ENCODE measurements around the gene HSPA6.
"Not testable (repeated sequence)": the region's sequence is repeated elsewhere in the genome, so short reads cannot be mapped to it uniquely, and the experiment has no call there.

Gene HSPA6

DNA sequence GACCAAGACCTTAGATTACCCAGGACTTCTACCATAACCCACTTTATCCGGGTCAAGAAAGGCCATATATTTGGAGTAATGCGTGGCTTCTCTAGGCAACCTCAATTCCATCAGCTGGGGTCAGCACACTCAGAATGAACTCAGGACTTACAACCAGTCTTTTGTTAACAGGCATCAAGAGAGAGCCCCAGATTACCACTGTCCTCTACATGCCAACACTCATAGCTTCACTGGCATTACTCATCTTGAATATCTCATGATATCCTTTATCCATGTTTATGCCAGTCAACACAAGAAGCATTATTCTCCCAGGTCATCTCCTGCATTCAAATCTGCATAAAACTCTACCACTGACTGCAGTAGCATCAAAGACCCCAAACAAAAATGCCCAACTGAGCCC is 25.7 kb upstream of the HSPA6 start:
- DNase-seq (ENCODE audit: low spot score in 2 of 2) (no peak), ATAC-seq (no peak)
- no peak overlapping the region for H3K27ac Mint-ChIP-seq
- H3K9me3 Mint-ChIP-seq, result no peaks in the 10 kb centered on the region
- peaks cover 9% of the 10 kb centered on the region for H3K4me1 Mint-ChIP-seq
- H3K36me3 Mint-ChIP-seq, result no peaks in the 10 kb centered on the region
- H3K4me3 Mint-ChIP-seq, result no peak overlapping the region

DNA sequence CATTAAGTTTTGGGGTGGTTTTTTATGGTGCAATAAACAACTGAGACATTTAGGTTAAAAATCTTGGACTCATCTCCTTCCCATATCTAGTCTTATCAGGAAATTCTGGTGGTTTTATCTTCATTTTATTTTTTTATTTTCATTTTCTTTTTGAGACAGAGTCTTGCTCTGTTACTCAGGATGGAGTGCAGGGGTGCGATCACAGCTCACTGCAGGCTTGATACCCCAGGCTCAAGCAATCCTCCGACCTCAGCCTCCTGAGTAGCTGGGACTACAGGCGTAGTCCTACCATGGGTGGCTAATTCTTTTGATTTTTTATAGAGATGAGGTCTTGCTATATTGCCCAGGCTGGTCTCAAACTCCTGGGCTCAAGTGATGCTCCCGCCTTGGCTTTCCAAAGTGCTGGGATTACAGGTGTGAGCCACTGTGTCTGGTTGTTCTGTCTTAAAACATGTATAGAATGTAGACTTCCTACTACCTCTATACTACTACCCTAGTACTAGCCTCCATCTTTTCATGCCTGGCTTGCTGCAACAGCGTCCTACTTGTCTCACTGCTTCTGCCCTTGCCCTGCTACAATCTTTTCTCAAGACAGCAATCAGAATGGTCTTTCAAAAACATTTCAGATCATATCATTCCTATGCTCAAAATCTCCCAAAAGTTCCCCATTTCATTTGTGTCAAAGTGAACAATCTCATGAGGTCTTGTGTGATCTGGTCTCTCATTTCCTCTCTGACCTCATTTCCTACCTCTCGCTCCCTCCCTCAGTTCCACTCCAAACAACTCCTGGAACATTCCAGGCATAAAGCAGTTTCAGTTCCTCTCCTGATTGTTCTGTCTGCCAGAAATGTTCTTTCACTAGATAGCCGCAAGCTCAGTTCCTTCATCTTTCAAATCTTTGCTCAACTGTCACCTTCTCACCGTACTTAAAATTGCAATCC is 25.0 kb upstream of the HSPA6 start:
- Mint-ChIP-seq H3K4me3 (no peak overlapping the region), H3K36me3 (no peaks in the 10 kb centered on the region)

DNA sequence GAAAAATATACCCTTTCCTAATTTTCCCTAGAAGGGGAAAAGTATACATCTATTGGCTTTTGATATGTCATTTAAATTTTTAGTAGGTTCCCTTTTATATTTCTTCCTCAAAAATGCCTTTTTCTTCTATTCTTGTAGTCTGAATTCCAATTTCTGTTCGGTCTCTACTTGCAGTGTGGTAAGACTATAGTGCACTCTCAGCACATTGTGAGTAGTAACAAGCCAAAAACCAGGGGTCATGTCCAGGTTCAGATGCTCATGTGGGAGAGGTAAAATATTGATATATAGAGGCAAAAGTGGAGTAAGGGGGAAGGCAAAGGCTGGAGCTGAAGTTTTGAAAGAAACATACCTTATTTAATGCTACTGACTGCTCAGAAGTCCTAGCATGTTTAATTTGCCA is 23.1 kb upstream of the HSPA6 start:
- H3K4me1 Mint-ChIP-seq, result peaks cover 11% of the 10 kb centered on the region
- H3K36me3 Mint-ChIP-seq, result no peaks in the 10 kb centered on the region
- DNase-seq (ENCODE audit: low spot score in 2 of 2), result no peak
- no peak for ATAC-seq
- no peak overlapping the region for H3K27ac Mint-ChIP-seq
- H3K4me3 Mint-ChIP-seq, result no peak overlapping the region
- H3K9me3 Mint-ChIP-seq, result no peaks in the 10 kb centered on the region

More for the DNA sequence above, 25.0 kb upstream of the HSPA6 start:
- H3K9me3 Mint-ChIP-seq, result no peaks in the 10 kb centered on the region
- no peak overlapping the region for H3K27ac Mint-ChIP-seq
- H3K4me1 Mint-ChIP-seq, result peaks cover 9% of the 10 kb centered on the region
- no peak for DNase-seq (ENCODE audit: low spot score in 2 of 2)
- ATAC-seq, result no peak

DNA sequence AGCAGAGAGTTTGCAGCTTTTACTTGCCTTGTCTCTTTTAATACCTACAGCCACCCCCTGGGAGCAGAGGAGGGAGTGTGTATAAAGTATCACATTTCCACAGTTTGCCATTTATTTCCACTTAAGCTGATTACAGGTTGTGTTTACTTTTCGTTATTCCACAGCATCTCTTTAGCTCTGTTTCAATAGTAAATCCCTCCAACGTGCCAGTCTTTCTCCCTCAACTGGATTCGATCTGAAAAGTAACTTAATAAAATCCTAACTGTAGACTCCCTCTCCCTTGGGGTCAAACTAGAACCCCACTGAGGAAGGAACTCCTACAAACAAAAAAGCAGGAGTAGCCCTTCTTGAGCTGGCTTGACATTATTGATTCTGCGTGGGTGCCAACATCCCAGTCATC is 22.2 kb upstream of the HSPA6 start:
- DNase-seq (ENCODE audit: low spot score in 2 of 2) (no peak), ATAC-seq (no peak)
- no peaks in the 10 kb centered on the region for H3K9me3 Mint-ChIP-seq
- no peak overlapping the region for H3K4me3 Mint-ChIP-seq
- H3K4me1 Mint-ChIP-seq, result peaks cover 19% of the 10 kb centered on the region
- no peaks in the 10 kb centered on the region for H3K36me3 Mint-ChIP-seq
- H3K27ac Mint-ChIP-seq, result no peak overlapping the region

DNA sequence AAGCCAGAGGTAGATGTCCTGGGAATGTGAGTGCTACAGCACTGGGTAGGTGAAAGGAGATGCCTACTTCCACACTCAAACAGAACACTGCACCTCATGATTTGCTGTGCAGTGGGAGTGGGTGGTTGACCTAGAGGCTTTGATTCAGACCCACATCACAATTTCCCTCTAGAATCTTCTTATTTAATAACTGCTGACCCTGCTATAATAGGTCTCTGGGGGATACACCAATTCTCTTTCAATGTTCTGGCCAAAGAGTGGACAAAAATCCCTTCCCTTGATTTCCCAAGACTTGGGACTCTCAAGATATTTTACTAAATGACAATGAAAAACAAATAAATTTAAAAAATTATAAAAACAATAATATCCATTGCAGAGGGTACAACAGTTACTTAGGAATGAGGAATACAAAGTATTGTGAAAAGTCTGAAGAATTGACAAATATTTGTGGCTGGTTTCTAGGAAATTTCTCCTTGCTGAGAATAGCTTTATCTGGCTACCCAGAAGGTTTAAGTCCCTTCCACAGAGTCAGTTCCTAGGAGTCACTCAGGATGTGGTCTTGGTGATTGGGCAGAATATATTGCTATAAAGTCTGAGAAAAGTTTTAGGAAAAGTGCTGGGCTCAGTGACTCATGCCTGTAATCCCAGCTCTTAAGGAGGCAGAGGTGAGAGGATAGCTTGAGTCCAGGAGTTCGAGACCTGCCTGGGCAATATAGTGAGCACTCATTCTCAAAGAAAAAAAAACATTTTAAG is 21.5 kb upstream of the HSPA6 start:
- ATAC-seq, result no peak
- no peak overlapping the region for H3K4me3 Mint-ChIP-seq
- DNase-seq (ENCODE audit: low spot score in 2 of 2), result no peak
- H3K36me3 Mint-ChIP-seq, result no peaks in the 10 kb centered on the region
- H3K4me1 Mint-ChIP-seq, result peaks cover 19% of the 10 kb centered on the region
- no peaks in the 10 kb centered on the region for H3K9me3 Mint-ChIP-seq
- no peak overlapping the region for H3K27ac Mint-ChIP-seq

DNA sequence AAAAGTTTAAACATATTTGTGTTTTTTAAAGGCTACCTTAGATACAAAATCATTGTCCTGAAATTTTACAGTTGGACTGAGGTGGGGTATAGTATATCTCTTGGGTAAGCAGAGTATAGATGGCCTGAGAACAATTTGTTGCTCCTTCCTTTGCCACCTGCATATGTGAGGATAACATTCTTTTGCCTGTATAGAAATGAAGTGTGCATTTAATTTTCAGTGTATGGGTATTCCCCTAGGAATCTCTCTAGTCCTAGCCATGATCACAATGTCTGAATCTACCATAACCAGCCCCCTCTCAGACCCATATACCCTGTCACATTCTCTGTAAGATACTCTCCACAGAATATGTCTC is 21.0 kb upstream of the HSPA6 start:
- ATAC-seq, result no peak
- Mint-ChIP-seq H3K9me3 (no peaks in the 10 kb centered on the region), H3K4me3 (no peak overlapping the region), H3K27ac (no peak overlapping the region), H3K4me1 (peaks cover 19% of the 10 kb centered on the region), H3K36me3 (no peaks in the 10 kb centered on the region)
- no peak for DNase-seq (ENCODE audit: low spot score in 2 of 2)

DNA sequence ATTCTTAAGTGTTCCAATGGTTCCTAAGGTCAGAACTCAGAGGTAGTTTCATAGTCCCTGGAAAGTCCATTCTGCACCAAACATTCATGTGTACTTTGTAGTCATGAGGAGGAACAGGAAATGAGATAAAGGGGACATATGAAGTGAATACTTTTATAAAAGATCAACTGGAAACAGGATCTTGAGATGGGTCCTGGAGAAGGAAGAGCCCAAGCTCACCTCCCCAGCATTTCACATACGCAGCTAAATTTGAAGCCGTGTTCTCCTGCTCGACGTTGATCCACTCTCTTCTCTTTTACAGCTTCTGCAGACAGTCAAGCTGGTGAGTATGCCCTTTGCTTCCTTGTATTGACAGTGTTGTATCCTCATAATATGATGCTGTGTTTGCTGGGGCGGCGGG is 18.7 kb upstream of the HSPA6 start:
- H3K36me3 Mint-ChIP-seq, result no peaks in the 10 kb centered on the region
- H3K4me3 Mint-ChIP-seq, result no peak overlapping the region

DNA sequence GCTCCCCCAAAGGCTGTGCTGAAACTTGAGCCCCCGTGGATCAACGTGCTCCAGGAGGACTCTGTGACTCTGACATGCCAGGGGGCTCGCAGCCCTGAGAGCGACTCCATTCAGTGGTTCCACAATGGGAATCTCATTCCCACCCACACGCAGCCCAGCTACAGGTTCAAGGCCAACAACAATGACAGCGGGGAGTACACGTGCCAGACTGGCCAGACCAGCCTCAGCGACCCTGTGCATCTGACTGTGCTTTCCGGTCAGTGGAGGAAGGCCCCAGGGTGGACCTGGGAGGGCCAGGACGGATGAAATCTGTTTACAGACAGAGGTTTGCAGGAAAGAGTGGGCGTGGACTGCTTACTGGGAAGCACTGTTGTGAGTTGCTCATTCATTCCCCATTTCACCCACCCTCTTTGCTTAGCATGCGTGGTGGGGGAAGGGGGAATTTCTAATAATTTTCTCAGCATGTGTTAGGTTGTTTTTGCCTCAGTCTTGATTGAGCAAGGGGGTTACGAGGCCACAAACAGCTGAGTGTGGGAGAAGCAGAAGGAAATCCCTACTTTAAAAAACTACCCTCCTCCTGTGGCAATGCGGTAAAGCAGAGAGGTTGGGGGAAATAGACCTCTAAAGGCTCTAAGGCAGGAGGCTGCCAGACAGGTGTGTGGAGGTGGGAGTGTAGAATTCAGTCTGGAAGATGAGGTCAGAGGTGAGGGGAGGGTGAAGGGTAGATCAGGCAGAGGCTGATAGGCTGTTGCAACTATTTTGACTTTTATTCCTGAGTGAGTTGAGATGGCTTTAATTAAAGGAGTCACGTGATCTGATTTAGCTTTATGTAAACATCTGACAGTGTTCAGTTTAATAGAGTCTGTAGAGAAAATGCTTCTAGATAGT is 17.8 kb upstream of the HSPA6 start:
- ATAC-seq (peak; percentile 21), DNase-seq (ENCODE audit: low spot score in 2 of 2) (peak in 1 of 2 donors; percentile 38)
- H3K4me1 Mint-ChIP-seq, result peaks cover 10% of the 10 kb centered on the region
- H3K27ac Mint-ChIP-seq, result no peak overlapping the region
- no peaks in the 10 kb centered on the region for H3K36me3 Mint-ChIP-seq
- H3K4me3 Mint-ChIP-seq, result no peak overlapping the region
- H3K9me3 Mint-ChIP-seq, result no peaks in the 10 kb centered on the region

More for the DNA sequence above, 18.7 kb upstream of the HSPA6 start:
- peak in 1 of 2 donors; percentile 43 for DNase-seq (ENCODE audit: low spot score in 2 of 2)
- peaks cover 10% of the 10 kb centered on the region for H3K4me1 Mint-ChIP-seq
- no peak overlapping the region for H3K27ac Mint-ChIP-seq
- H3K9me3 Mint-ChIP-seq, result no peaks in the 10 kb centered on the region
- ATAC-seq, result no peak

DNA sequence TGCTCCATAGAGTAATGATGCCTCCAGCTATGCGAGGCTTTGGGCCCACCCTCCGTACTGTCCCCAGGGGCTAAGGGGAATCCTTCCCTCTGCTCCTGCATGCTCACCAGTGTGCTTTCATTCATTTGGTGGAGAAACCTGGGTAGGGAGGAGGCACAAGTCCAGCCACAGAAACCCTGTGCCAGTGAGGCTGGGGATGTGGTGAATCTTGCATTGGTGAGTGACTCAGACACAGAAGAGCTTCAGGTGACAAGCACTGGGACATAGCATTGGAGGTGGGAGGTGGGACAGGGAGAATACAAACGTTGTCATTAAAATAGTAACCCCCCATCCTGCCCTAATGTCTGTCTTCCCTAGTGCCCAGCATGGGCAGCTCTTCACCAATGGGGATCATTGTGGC is 13.9 kb upstream of the HSPA6 start:
- ATAC-seq (peak; percentile 75), DNase-seq (ENCODE audit: low spot score in 2 of 2) (peak in 1 of 2 donors; percentile 41)
- H3K9me3 Mint-ChIP-seq, result no peaks in the 10 kb centered on the region
- H3K27ac Mint-ChIP-seq, result no peak overlapping the region
- no peak overlapping the region for H3K4me3 Mint-ChIP-seq
- no peaks in the 10 kb centered on the region for H3K36me3 Mint-ChIP-seq
- peaks cover 10% of the 10 kb centered on the region for H3K4me1 Mint-ChIP-seq

DNA sequence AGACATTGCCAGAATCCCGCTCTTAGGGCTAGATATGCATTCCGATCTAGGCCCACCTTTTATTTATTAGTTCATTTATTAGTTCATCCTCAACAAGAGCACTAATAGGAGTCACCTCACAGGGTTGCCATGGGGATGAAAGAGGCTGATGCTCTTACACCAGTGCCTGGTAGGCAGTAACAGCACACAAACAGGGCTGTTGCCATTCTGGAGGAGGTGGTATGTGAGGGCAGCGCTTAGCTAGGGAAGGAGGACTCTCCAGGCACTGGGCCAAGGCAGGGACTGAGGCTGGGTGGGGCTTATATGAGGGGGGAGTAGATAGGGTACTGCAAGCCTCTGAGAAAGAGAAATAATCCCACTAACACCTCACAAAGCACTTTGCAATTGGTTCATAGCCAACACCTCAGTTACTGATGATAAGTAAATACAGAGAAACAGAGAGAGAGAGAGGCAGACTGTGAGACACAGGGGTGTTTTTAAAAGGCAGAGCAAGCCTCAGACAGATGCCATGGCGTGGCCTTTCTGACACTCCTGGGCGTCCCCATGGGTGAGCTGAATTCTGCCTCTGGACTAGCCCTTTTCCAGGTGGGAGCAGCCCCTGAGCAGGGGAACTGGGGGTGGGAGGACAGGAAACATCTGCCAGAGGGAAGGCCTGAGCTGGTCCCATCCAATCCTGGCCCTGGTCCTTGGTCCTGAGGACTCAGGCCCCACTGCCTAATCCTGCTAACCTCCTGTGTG is 13.2 kb upstream of the HSPA6 start:
- ATAC-seq (no peak), DNase-seq (ENCODE audit: low spot score in 2 of 2) (peak in 1 of 2 donors; percentile 44)
- peaks cover 8% of the 10 kb centered on the region for H3K4me1 Mint-ChIP-seq
- no peaks in the 10 kb centered on the region for H3K36me3 Mint-ChIP-seq
- H3K27ac Mint-ChIP-seq, result no peak overlapping the region
- H3K4me3 Mint-ChIP-seq, result no peak overlapping the region
- no peaks in the 10 kb centered on the region for H3K9me3 Mint-ChIP-seq

DNA sequence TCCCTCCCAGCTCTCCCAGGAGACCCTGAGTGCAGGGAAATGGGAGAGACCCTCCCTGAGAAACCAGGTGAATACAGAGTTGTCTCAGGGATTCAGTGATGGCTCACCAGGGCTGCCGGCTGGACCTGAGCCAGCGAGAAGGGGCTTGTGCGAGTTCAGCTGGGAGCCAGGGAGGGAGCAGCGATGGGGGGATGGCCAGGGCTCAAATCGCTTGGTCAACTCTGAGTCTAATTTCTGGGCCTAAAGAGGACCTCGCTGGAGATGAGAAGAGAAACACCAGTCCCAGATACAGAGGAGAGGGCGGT is 12.6 kb upstream of the HSPA6 start:
- H3K36me3 Mint-ChIP-seq, result no peaks in the 10 kb centered on the region
- no peak overlapping the region for H3K27ac Mint-ChIP-seq
- H3K4me3 Mint-ChIP-seq, result no peak overlapping the region
- peaks cover 3% of the 10 kb centered on the region for H3K4me1 Mint-ChIP-seq
- H3K9me3 Mint-ChIP-seq, result no peaks in the 10 kb centered on the region
- DNase-seq (ENCODE audit: low spot score in 2 of 2) (no peak), ATAC-seq (no peak)

DNA sequence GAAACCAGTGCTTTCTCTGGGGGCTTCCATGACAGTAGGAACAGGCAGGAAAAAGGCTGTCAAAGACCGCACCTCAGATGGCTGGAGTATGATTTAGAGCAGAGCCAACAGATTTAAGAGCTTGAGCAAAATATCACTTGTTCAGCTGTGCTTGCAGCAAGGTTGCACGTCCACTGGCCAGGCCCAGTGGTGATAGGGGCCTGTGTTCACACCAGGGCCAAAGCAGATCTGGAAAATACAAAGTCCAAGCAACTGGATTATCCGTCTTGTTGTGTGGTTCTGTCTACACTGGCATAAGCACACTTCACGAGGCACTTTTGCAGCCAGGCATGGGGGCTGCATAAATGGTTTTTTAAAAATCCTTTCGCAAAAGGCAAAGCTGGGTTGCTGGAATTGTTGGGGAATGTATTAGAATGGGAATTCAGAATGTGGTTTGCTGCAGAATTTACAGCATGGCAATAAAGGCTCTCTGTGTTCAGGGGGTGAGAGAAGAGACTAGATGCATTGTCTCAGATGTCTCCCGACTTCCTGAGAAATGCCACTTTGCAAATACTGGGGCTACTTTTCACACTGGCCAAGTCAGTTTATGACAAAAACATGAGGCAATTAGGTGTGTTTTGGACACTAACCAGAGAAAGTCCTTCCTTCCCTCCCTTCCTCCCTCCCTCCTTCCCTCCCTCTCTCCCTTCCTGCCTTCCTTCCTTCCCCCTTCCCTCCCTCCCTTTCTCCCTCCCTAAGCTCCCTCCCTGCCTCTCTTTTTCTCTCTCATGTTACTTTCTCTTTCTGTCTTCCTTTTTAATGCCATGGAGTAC is 11.5 kb upstream of the HSPA6 start:
- not testable (repeated sequence) for DNase-seq (ENCODE audit: low spot score in 2 of 2); H3K4me3 Mint-ChIP-seq; H3K9me3 Mint-ChIP-seq; H3K27ac Mint-ChIP-seq; H3K4me1 Mint-ChIP-seq; H3K36me3 Mint-ChIP-seq; ATAC-seq

DNA sequence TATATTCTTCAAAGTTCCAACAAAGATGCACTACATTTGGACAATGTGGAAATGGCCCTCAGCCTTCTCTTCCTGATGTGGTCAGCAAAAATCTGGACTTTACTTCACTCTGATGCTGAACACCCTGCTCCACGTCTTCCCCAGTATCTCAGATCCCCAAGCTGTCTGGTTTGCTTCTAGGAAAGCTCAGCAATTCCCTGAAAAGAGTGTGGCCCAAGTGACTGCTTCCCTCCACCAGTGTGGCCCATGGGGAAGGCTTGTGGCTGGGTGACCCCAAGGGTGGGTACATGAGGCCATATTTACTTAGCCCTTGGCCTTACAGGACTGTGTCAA is 10.9 kb upstream of the HSPA6 start:
- not testable (repeated sequence) for H3K9me3 Mint-ChIP-seq; H3K27ac Mint-ChIP-seq; DNase-seq (ENCODE audit: low spot score in 2 of 2); H3K36me3 Mint-ChIP-seq; H3K4me1 Mint-ChIP-seq; H3K4me3 Mint-ChIP-seq; ATAC-seq

DNA sequence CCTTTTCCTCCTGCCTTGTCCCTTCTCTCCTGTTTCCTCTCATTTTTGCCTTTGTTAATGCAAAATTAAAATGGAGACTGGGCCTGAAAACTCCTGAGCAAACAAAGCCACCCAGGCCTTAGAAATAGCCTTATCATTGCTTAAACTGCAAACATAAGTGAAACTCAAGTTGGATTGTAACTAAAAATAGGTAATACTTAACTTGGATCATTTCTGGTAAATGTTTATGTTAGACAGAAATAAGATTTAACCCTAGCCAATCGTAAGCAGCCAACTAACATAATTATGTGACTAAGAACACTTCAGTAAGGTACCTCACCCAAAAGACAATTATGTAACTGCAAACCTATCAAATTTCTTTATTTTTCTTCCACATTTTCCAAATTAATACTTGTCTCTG is 10.4 kb upstream of the HSPA6 start:
- not testable (repeated sequence) for H3K27ac Mint-ChIP-seq

More for the DNA sequence above, 10.4 kb upstream of the HSPA6 start:
- H3K9me3 Mint-ChIP-seq; DNase-seq (ENCODE audit: low spot score in 2 of 2); H3K4me3 Mint-ChIP-seq; H3K4me1 Mint-ChIP-seq; H3K36me3 Mint-ChIP-seq; ATAC-seq: not testable (repeated sequence)

Measured in stimulated activated effector memory CD8-positive, alpha-beta T cell treated with anti-CD3 and anti-CD28 coated beads, Interleukin-12 subunit alpha, Interleukin-12 subunit beta, amount 100 ng/mL, for 72 hours (primary cell).